Motor neuron (in vitro differentiated cells): Measurements from ENCODE around the gene RUNX1. TPM values are rescaled to one million over a fixed set of nuclear protein-coding genes. Genes with fewer than 3 reads are reported as not detected.

Source experiments
- ATAC-seq, 8 experiments: fragments of 200-7000 bp; cut with Tn5 transposase; replicated peaks in 6 of 8; 2 replicates each; pipeline ENCODE4 v1.8.0; 2021; ENCODE audit warnings: mild to moderate bottlenecking in 8 of 8, moderate library complexity in 8 of 8
- H3K27ac ChIP-seq, 2 donors: fragments of 250-450 bp; sonication (Bioruptor Pico); 2 replicates each; pipeline ENCODE4 v1.9.0; 2021; ENCODE audit warnings: antibody characterized with exemption in 2 of 2, mild to moderate bottlenecking in 2 of 2, moderate library complexity in 1 of 2
- H3K4me1 ChIP-seq, 2 donors: fragments of 250-450 bp; sonication (Bioruptor Pico); replicated peaks in 1 of 2; 2 replicates each; pipeline ENCODE4 v1.6.1; 2021; ENCODE audit warnings: antibody characterized with exemption in 2 of 2, mild to moderate bottlenecking in 2 of 2, moderate library complexity in 1 of 2
- H3K4me3 ChIP-seq, 5 donors: fragments of 250-450 bp; sonication (Bioruptor Pico); 2 replicates each; pipeline ENCODE4 v1.9.0; 2021; ENCODE audit warnings: antibody characterized with exemption in 5 of 5, mild to moderate bottlenecking in 5 of 5, moderate library complexity in 4 of 5
- WGBS, 10 experiments: fragments of 450-650 bp; shearing (Covaris generic); methylation state at CpG; one replicate each; pipeline ENCODE4 v1.0.0; 2022; 5-methylcytosine and 5-hydroxymethylcytosine counted together
- in situ Hi-C, 9 experiments: fragments of 400-800 bp; cut with MboI; loops; one replicate each; pipeline ENCODE4 v1.15.0; 2021; ENCODE audit warnings: low sequenced_read_pairs in 9 of 9, low pct_unique_long_range_greater_than_20kb in 2 of 9; ENCODE audit not compliant: unreplicated experiment in 9 of 9
- total RNA-seq, 8 experiments: library from RNA; unstranded; fragments of 300-600 nt; gene quantifications; 2 replicates each; pipeline versions ENCODE4 v1.2.3 to v1.2.4, GENCODE V29; 2022

Gene RUNX1
- total RNA-seq, 8 experiments from 2014 or later, result 0.05 to 49.0 (median 3.6) TPM

DNA sequence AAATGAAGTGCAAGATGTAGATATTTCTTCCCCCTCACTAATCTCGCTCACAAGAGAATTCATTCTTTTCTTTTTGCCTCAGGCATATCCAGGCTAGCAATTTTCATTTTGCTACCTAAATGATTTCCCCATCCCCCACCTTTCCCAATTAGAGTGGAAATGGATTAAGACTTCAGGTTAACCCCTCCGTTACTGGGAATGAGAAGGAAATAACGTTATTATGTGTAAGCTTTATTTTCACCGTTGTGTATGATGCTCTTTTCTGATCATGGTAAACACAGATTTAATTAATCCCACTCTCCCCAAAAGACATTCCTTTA lies 143.9 kb downstream of the RUNX1 start:
- in situ Hi-C loops, result no loop called here
- no peak for ATAC-seq
- 60 to 92% (median 80%) methylated on average over 1 to 4 of the region's 4 CpGs; no CpG with 5 or more reads in 1 of the 10 experiments for WGBS, 10 experiments
- Histone ChIP-seq H3K27ac (no peak overlapping the region), H3K4me3 (no peak overlapping the region), H3K4me1 (peaks cover 0 to 4% of the 10 kb centered on the region in 2 donors)

- 73 to 92% (median 88%) methylated on average over 2 to 8 of the region's 8 CpGs for WGBS, 10 experiments
Measured at GRCh38 chr21:34904526-34905217, 144.4 kb downstream of the RUNX1 start.

GRCh38 chr21:34900376-34900775 lies 148.7 kb downstream of the RUNX1 start:
- in situ Hi-C loops, result no loop called here
- Histone ChIP-seq H3K27ac (no peak overlapping the region), H3K4me3 (no peak overlapping the region), H3K4me1 (no peaks in the 10 kb centered on the region)
- 0 to 100% (median 83%) methylated on average over 1 to 2 of the region's 2 CpGs for WGBS, 10 experiments
- no peak for ATAC-seq

More at GRCh38 chr21:34904526-34905217, 144.4 kb downstream of the RUNX1 start:
- H3K27ac ChIP-seq, result no peak overlapping the region
- peaks cover 0 to under 1% of the 10 kb centered on the region in 2 donors for H3K4me1 ChIP-seq
- ATAC-seq, result no peak
- no peak overlapping the region for H3K4me3 ChIP-seq
- in situ Hi-C loops, result no loop called here

DNA sequence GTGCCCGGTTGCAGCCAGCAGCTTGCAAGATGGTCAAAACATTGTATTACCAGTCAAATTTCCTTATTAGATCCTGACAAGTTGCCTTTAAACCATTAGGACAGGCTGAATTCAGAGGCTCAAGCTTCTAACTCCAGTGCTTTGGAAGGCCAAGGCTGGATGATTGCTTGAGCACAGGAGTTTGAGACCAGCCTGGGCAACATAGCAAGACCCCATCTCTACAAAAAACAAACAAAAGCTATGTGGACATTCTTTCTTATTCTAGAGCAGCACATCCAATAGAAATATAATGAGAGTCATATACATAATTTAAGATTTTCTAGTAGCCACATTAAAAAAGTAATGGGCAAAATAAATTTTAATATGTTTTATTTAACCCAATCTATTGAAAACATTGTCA lies 149.3 kb downstream of the RUNX1 start:
- ATAC-seq, result no peak
- WGBS, 10 experiments, result 100% methylated on average over 1 of the region's 1 CpG; no CpG with 5 or more reads in 6 of the 10 experiments
- no peak overlapping the region for H3K4me3 ChIP-seq
- no peaks in the 10 kb centered on the region for H3K4me1 ChIP-seq
- H3K27ac ChIP-seq, result no peak overlapping the region
- in situ Hi-C loops, result loop anchor here in 4 of 9 experiments (25.0 kb wide), 8 partner anchors 212 to 1038 kb away; no protein-coding TSS in a partner anchor

- in situ Hi-C loops, result loop anchor here in 4 of 9 experiments (25.0 kb wide), 8 partner anchors 212 to 1038 kb away; no protein-coding TSS in a partner anchor
- H3K4me1 ChIP-seq, result no peaks in the 10 kb centered on the region
- H3K4me3 ChIP-seq, result no peak overlapping the region
- ATAC-seq, result no peak
- 70 to 92% (median 78%) methylated on average over 2 of the region's 2 CpGs; no CpG with 5 or more reads in 4 of the 10 experiments for WGBS, 10 experiments
- no peak overlapping the region for H3K27ac ChIP-seq
Measured at GRCh38 chr21:34899302-34899701, 149.8 kb downstream of the RUNX1 start.

DNA sequence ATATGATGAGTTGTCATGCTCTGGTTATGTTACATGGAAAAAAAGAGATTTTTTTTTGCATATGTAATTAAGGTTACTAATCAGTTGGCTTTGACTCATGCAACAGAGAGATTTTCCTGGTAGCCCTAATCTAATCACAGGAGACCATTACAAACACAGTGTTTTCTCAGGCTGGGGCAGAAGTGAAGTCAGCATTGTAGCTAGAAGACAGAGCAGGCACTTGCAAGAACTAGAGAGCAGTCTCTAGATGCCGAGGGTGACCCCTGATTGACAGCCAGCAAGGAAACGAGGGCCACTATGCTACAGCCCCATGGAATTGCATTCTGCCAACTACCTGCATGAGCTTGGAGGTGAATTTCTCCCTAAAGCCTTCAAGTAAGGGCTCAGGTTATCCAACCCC lies 151.3 kb downstream of the RUNX1 start:
- 38 to 100% (median 60%) methylated on average over 1 to 2 of the region's 2 CpGs; no CpG with 5 or more reads in 5 of the 10 experiments for WGBS, 10 experiments
- Histone ChIP-seq H3K4me1 (no peaks in the 10 kb centered on the region), H3K27ac (no peak overlapping the region), H3K4me3 (no peak overlapping the region)
- ATAC-seq, result no peak
- in situ Hi-C loops, result loop anchor here in 4 of 9 experiments (25.0 kb wide), 8 partner anchors 211 to 1039 kb away; no protein-coding TSS in a partner anchor

DNA sequence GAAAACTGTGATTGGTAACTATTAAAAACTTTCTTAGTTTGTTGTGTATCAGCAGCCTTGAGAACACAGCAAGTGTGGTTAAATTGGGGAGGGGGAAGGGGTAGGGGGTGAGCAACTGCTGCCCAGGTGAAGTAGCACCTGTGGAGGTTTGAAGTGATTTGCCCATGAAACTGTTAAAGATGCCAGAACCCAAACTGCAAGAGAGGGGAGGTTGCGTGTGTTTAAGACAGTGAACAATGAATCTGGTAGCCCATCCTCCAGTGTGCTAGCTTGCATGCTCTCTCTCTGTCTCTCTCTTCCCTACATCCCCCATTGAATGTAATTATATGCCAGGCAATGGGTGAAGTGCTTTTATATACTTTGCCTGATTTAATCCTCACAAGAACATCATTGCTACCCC lies 154.7 kb downstream of the RUNX1 start:
- Histone ChIP-seq H3K4me1 (peaks cover 0 to 5% of the 10 kb centered on the region in 2 donors), H3K4me3 (no peak overlapping the region), H3K27ac (no peak overlapping the region)
- WGBS, 10 experiments, result 100% methylated on average over 1 of the region's 1 CpG; no CpG with 5 or more reads in 7 of the 10 experiments
- ATAC-seq, result no peak
- in situ Hi-C loops, result loop anchor here in 4 of 9 experiments (25.0 kb wide), 8 partner anchors 207 to 1043 kb away; no protein-coding TSS in a partner anchor

- Histone ChIP-seq H3K4me1 (peaks cover 4 to 5% of the 10 kb centered on the region in 2 donors), H3K27ac (no peak overlapping the region), H3K4me3 (no peak overlapping the region)
- ATAC-seq, result no peak
- in situ Hi-C loops, result loop anchor here in 4 of 9 experiments (25.0 kb wide), 8 partner anchors 205 to 1045 kb away; no protein-coding TSS in a partner anchor
Measured at GRCh38 chr21:34892209-34892608, 156.9 kb downstream of the RUNX1 start.

DNA sequence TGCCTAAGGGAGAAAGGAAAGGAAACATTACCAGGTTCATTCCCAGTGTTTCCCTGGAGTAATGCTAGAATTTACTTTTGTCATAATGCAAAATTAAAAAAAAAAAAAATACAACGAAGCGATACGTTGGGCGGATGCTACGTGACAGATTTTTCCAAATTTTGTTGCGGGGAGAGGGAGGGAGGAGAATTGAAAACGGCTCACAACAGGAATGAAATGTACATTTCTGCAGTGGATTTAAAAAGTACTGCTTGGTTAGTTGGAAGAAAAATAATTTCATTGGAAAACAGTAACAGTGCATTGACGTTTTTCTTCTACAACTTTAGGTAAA lies 157.5 kb downstream of the RUNX1 start:
- H3K27ac ChIP-seq, result no peak overlapping the region
- H3K4me1 ChIP-seq, result peaks cover 5 to 7% of the 10 kb centered on the region in 2 donors
- WGBS, 10 experiments, result 0 to 77% (median 7%) methylated on average over 2 to 8 of the region's 8 CpGs
- in situ Hi-C loops, result loop anchor here in 4 of 9 experiments (25.0 kb wide), 8 partner anchors 204 to 1046 kb away; no protein-coding TSS in a partner anchor
- H3K4me3 ChIP-seq, result no peak overlapping the region
- no peak for ATAC-seq

- Histone ChIP-seq H3K4me3 (no peak overlapping the region), H3K4me1 (peaks cover 7 to 8% of the 10 kb centered on the region in 2 donors), H3K27ac (no peak overlapping the region)
- 0 to 3% (median 0%) methylated on average over 1 to 24 of the region's 60 CpGs; no CpG with 5 or more reads in 2 of the 10 experiments for WGBS, 10 experiments
- no peak for ATAC-seq
- in situ Hi-C loops, result loop anchor here in 4 of 9 experiments (25.0 kb wide), 8 partner anchors 204 to 1046 kb away; no protein-coding TSS in a partner anchor
Measured at GRCh38 chr21:34890724-34891612, 158.1 kb downstream of the RUNX1 start.

- no peak for ATAC-seq
- in situ Hi-C loops, result loop anchor here in 4 of 9 experiments (25.0 kb wide), 8 partner anchors 203 to 1047 kb away; no protein-coding TSS in a partner anchor
- H3K4me1 ChIP-seq, result peaks cover 7 to 8% of the 10 kb centered on the region in 2 donors
- no peak overlapping the region for H3K27ac ChIP-seq
- peak overlapping the region in 4 of 5 donors; percentile 45 to 66 (median 57) for H3K4me3 ChIP-seq
- WGBS, 10 experiments, result 0 to 31% (median 0%) methylated on average over 1 to 8 of the region's 14 CpGs; no CpG with 5 or more reads in 6 of the 10 experiments
Measured at GRCh38 chr21:34890470-34890723, 158.7 kb downstream of the RUNX1 start.

DNA sequence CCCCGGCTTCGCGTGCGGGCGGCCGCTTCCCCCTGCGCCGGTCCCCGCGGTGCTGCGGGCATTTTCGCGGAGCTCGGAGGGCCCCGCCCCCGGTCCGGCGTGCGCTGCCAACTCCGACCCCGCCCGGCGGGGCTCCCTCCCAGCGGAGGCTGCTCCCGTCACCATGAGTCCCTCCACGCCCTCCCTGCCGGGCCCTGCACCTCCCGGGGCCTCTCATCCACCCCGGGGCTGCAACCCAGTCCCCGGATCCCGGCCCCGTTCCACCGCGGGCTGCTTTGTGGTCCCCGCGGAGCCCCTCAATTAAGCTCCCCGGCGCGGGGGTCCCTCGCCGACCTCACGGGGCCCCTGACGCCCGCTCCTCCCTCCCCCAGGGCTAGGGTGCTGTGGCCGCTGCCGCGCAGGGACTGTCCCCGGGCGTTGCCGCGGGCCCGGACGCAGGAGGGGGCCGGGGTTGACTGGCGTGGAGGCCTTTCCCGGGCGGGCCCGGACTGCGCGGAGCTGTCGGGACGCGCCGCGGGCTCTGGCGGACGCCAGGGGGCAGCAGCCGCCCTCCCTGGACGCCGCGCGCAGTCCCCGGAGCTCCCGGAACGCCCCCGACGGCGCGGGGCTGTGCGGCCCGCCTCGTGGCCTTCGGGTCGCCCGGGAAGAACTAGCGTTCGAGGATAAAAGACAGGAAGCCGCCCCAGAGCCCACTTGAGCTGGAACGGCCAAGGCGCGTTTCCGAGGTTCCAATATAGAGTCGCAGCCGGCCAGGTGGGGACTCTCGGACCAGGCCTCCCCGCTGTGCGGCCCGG lies 159.2 kb downstream of the RUNX1 start:
- in situ Hi-C loops, result loop anchor here in 4 of 9 experiments (25.0 kb wide), 8 partner anchors 203 to 1047 kb away; no protein-coding TSS in a partner anchor
- peak; percentile 41 to 68 (median 57) for ATAC-seq

More for the DNA sequence above, 159.2 kb downstream of the RUNX1 start:
- 0 to 57% (median 1%) methylated on average over 2 to 26 of the region's 98 CpGs; no CpG with 5 or more reads in 5 of the 10 experiments for WGBS, 10 experiments
- Histone ChIP-seq H3K4me3 (peak overlapping the region; percentile 45 to 66 (median 54)), H3K27ac (peak overlapping the region in 1 of 2 donors; percentile 22), H3K4me1 (peaks cover 7 to 8% of the 10 kb centered on the region in 2 donors)
